ENCODE results near the gene KIR2DL1. TPM values are rescaled to one million over a fixed set of nuclear protein-coding genes. Genes with fewer than 3 reads are reported as not detected.
"Not testable (repeated sequence)": the region's sequence is repeated elsewhere in the genome, so short reads cannot be mapped to it uniquely, and the experiment has no call there.

The KIR2DL1 gene
- total and polyA plus RNA-seq, 4 experiments from 2014 or later, result 0.15 TPM; not detected in 3

DNA sequence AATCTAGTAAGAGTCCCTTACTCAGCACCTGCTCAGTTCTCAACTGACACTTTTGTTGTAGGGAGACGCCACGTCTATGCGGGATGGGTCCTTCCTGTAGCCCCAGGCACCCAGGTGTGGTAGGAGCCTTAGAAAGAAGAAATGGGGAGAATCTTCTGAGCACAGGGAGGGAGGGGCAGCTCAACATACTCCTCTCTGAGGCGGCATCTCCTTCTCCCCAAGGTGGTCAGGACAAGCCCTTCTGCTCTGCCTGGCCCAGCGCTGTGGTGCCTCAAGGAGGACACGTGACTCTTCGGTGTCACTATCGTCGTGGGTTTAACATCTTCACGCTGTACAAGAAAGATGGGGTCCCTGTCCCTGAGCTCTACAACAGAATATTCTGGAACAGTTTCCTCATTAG is 35.0 kb downstream of the KIR2DL1 start:
- intact Hi-C loops (cut with micrococcal nuclease), result no loop called here
- H3K9me3 ChIP-seq (ENCODE audit: control insufficient read depth in 1 of 2, low read length in 2 of 2), result no peaks in the 10 kb centered on the region
- no peaks in the 10 kb centered on the region for H3K36me3 Mint-ChIP-seq
- H3K4me1 Mint-ChIP-seq, result no peaks in the 10 kb centered on the region
- ChIA-PET CTCF (ENCODE audit: partially characterized antibody) (no interaction called here), POLR2A (ENCODE audit: partially characterized antibody) (no interaction called here)
- no peak overlapping the region for H3K4me3 ChIP-seq (ENCODE audit: low read length in 2 of 2)
- no peak overlapping the region for H3K27ac Mint-ChIP-seq
- no peak overlapping the region for H3K27ac ChIP-seq (ENCODE audit: low read depth, low read length)
- H3K27me3 Mint-ChIP-seq, result peaks cover 10 to 17% of the 10 kb centered on the region in 2 donors
- H3K4me3 Mint-ChIP-seq, result no peak overlapping the region
- H3K36me3 ChIP-seq (ENCODE audit: insufficient read depth, low read length), result no peaks in the 10 kb centered on the region
- H3K9me3 Mint-ChIP-seq, result peaks cover 0 to 12% (median 2%) of the 10 kb centered on the region in 8 donors
- no peak for DNase-seq
- no peaks in the 10 kb centered on the region for H3K4me1 ChIP-seq (ENCODE audit: insufficient read depth, low read length)
- no peaks in the 10 kb centered on the region for H3K27me3 ChIP-seq (ENCODE audit: insufficient read depth, low read length)

DNA sequence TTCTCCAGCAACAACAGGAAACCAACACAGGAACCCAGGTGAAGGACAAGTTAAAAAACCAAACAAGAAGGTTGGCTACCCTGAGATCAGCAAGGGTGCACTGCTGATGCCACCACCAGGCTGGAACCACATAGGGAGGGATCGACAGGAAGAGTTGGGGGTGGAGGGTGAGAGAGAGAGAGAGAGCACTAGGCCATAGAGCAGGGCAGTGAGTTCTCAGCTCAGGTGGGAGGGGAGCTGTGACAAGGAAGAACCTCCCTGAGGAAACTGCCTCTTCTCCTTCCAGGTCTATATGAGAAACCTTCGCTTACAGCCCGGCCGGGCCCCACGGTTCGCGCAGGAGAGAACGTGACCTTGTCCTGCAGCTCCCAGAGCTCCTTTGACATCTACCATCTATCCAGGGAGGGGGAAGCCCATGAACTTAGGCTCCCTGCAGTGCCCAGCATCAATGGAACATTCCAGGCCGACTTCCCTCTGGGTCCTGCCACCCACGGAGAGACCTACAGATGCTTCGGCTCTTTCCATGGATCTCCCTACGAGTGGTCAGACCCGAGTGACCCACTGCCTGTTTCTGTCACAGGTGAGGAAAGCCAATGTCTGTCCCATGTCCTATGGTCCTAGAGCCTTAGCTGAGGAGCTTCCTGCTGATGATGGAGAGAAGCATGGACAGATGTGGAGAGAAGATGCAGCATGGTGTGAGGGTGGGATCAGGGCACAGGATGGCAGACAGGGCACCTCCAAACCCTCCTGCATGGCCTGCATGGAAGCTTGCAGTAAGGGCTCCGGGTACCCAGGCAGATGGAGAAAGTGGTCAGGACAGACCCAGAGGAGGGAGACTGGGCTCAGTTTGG is 36.3 kb downstream of the KIR2DL1 start:
- no peaks in the 10 kb centered on the region for H3K4me1 Mint-ChIP-seq
- intact Hi-C loops (cut with micrococcal nuclease), result no loop called here
- no peak overlapping the region for H3K27ac Mint-ChIP-seq
- H3K4me3 ChIP-seq (ENCODE audit: low read length in 2 of 2), result no peak overlapping the region
- H3K4me1 ChIP-seq (ENCODE audit: insufficient read depth, low read length), result no peaks in the 10 kb centered on the region
- no peak overlapping the region for H3K4me3 Mint-ChIP-seq
- H3K36me3 Mint-ChIP-seq, result no peaks in the 10 kb centered on the region
- H3K36me3 ChIP-seq (ENCODE audit: insufficient read depth, low read length), result no peaks in the 10 kb centered on the region
- peaks cover 0 to 19% (median 5%) of the 10 kb centered on the region in 8 donors for H3K9me3 Mint-ChIP-seq
- ChIA-PET CTCF (ENCODE audit: partially characterized antibody) (no interaction called here), POLR2A (ENCODE audit: partially characterized antibody) (no interaction called here)
- H3K27me3 Mint-ChIP-seq, result peaks cover 14 to 21% of the 10 kb centered on the region in 2 donors
- no peak for DNase-seq
- H3K9me3 ChIP-seq (ENCODE audit: control insufficient read depth in 1 of 2, low read length in 2 of 2), result no peaks in the 10 kb centered on the region
- no peak overlapping the region for H3K27ac ChIP-seq (ENCODE audit: low read depth, low read length)
- H3K27me3 ChIP-seq (ENCODE audit: insufficient read depth, low read length), result no peaks in the 10 kb centered on the region

DNA sequence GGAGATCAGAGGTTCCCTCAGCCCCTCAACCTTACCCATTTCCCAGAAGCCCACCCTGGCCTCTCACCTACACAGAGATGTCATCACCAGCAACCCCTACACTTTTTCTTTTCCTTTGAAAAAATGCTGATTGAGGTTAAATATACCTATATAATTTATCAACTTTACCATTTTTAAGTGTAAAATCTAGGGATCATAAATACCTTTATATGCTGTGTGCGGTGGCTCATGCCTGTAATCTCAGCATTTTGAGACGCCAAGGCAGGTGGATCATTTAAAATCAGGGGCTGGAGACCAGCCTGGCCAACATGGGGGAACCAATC is 36.9 kb downstream of the KIR2DL1 start:
- ChIA-PET CTCF (ENCODE audit: partially characterized antibody) (no interaction called here), POLR2A (ENCODE audit: partially characterized antibody) (no interaction called here)
- Mint-ChIP-seq H3K4me3 (no peak overlapping the region), H3K27ac (no peak overlapping the region), H3K9me3 (peaks cover 0 to 24% (median 8%) of the 10 kb centered on the region in 8 donors), H3K36me3 (no peaks in the 10 kb centered on the region), H3K27me3 (peaks cover 12 to 18% of the 10 kb centered on the region in 2 donors), H3K4me1 (no peaks in the 10 kb centered on the region)
- intact Hi-C loops (cut with micrococcal nuclease), result no loop called here
- Histone ChIP-seq H3K4me1 (ENCODE audit: insufficient read depth, low read length) (no peaks in the 10 kb centered on the region), H3K36me3 (ENCODE audit: insufficient read depth, low read length) (no peaks in the 10 kb centered on the region), H3K27ac (ENCODE audit: low read depth, low read length) (no peak overlapping the region), H3K27me3 (ENCODE audit: insufficient read depth, low read length) (no peaks in the 10 kb centered on the region), H3K4me3 (ENCODE audit: low read length in 2 of 2) (no peak overlapping the region), H3K9me3 (ENCODE audit: control insufficient read depth in 1 of 2, low read length in 2 of 2) (no peaks in the 10 kb centered on the region)
- no peak for DNase-seq

DNA sequence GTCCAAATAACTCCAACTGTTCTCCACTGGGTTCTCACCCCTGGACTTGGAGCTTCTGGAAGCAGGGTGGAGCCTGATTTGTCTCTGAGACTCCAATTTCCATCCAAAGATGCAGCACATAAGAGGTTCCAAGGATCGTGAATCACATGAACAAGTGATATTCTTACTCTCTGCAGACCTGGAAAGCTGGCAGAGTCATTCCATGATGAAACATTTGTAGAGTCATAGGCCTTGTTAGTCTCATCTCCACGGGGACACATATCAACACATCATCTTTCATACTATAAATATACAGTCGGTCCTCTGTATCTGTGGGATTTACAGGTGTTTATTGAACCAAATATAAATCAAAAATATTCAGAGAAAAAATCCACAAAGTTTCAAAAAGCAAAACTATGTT is 45.0 kb downstream of the KIR2DL1 start:
- H3K9me3 ChIP-seq (ENCODE audit: control insufficient read depth in 1 of 2, low read length in 2 of 2); intact Hi-C loops (cut with micrococcal nuclease); H3K27ac Mint-ChIP-seq; CTCF ChIA-PET (ENCODE audit: partially characterized antibody); H3K4me3 Mint-ChIP-seq; H3K4me3 ChIP-seq (ENCODE audit: low read length in 2 of 2); POLR2A ChIA-PET (ENCODE audit: partially characterized antibody); H3K27ac ChIP-seq (ENCODE audit: low read depth, low read length); H3K4me1 Mint-ChIP-seq; H3K4me1 ChIP-seq (ENCODE audit: insufficient read depth, low read length); DNase-seq; H3K27me3 ChIP-seq (ENCODE audit: insufficient read depth, low read length); H3K36me3 Mint-ChIP-seq; H3K36me3 ChIP-seq (ENCODE audit: insufficient read depth, low read length): not testable (repeated sequence)
- H3K9me3 Mint-ChIP-seq, result peaks cover 7 to 33% (median 14%) of the 10 kb centered on the region in 8 donors
- H3K27me3 Mint-ChIP-seq, result peaks cover 7 to 14% of the 10 kb centered on the region in 2 donors

DNA sequence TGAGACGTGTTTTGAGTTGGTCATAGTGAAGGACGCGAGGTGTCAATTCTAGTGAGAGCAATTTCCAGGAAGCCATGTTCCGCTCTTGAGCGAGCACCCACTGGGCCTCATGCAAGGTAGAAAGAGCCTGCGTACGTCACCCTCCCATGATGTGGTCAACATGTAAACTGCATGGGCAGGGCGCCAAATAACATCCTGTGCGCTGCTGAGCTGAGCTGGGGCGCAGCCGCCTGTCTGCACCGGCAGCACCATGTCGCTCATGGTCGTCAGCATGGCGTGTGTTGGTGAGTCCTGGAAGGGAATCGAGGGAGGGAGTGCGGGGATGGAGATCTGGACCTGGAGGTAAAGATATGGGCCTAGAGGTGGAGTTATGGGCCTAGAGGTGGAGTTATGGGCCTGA is 46.7 kb downstream of the KIR2DL1 start, which contains the start of gene KIR3DL1:
Gene KIR3DL1 (plus strand): TSS at position 218 of the 400 bp plus-strand sequence.
- intact Hi-C loops (cut with micrococcal nuclease); H3K4me3 ChIP-seq (ENCODE audit: low read length in 2 of 2); H3K27me3 ChIP-seq (ENCODE audit: insufficient read depth, low read length); H3K4me3 Mint-ChIP-seq; H3K9me3 ChIP-seq (ENCODE audit: control insufficient read depth in 1 of 2, low read length in 2 of 2); H3K4me1 ChIP-seq (ENCODE audit: insufficient read depth, low read length); POLR2A ChIA-PET (ENCODE audit: partially characterized antibody); DNase-seq; H3K27ac Mint-ChIP-seq; H3K4me1 Mint-ChIP-seq; H3K27ac ChIP-seq (ENCODE audit: low read depth, low read length); H3K36me3 Mint-ChIP-seq; H3K36me3 ChIP-seq (ENCODE audit: insufficient read depth, low read length); CTCF ChIA-PET (ENCODE audit: partially characterized antibody): not testable (repeated sequence)
- H3K27me3 Mint-ChIP-seq, result peaks cover 3 to 16% of the 10 kb centered on the region in 2 donors
- peaks cover 4 to 26% (median 10%) of the 10 kb centered on the region in 8 donors for H3K9me3 Mint-ChIP-seq

DNA sequence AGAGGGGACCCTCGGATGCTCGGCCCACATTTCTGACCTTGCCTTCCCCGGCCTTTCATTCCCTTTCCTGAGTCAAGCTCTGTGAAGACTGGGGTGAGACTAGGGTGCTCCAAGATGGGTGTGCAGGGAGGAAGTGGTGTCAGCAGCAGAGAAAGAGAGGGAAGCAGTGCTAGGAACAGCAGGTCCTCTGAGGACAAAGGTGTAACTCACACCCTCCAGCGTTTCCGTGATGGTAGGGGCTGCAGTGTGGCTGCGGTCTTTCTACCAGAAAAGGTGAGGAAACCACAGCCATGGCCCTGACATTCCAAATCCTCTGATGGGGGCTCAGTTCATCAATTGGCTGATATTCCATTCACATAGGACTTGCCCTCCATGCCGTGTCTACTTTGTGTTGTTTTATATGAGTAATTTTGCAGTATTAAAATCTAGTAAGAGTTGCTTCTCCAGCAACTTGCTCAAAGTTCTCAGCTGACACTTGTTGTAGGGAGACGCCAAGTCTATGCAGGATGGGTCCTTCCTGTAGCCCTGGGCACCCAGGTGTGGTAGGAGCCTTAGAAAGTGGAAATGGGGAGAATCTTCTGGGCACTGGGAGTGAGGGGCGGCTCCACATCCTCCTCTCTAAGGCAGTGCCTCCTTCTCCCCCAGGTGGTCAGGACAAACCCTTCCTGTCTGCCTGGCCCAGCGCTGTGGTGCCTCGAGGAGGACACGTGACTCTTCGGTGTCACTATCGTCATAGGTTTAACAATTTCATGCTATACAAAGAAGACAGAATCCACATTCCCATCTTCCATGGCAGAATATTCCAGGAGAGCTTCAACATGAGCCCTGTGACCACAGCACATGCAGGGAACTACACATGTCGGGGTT is 48.3 kb downstream of the KIR2DL1 start:
- Histone ChIP-seq H3K27ac (ENCODE audit: low read depth, low read length) (no peak overlapping the region), H3K36me3 (ENCODE audit: insufficient read depth, low read length) (no peaks in the 10 kb centered on the region), H3K4me1 (ENCODE audit: insufficient read depth, low read length) (no peaks in the 10 kb centered on the region), H3K9me3 (ENCODE audit: control insufficient read depth in 1 of 2, low read length in 2 of 2) (no peaks in the 10 kb centered on the region), H3K4me3 (ENCODE audit: low read length in 2 of 2) (no peak overlapping the region), H3K27me3 (ENCODE audit: insufficient read depth, low read length) (no peaks in the 10 kb centered on the region)
- POLR2A ChIA-PET (ENCODE audit: partially characterized antibody), result no interaction called here
- Mint-ChIP-seq H3K4me3 (no peak overlapping the region), H3K9me3 (peaks cover 0 to 11% (median 0%) of the 10 kb centered on the region in 8 donors), H3K27ac (no peak overlapping the region), H3K36me3 (no peaks in the 10 kb centered on the region), H3K27me3 (peaks cover 1 to 14% of the 10 kb centered on the region in 2 donors), H3K4me1 (no peaks in the 10 kb centered on the region)
- CTCF ChIA-PET (ENCODE audit: partially characterized antibody), result no interaction called here
- DNase-seq, result no peak
- intact Hi-C loops (cut with micrococcal nuclease), result no loop called here

DNA sequence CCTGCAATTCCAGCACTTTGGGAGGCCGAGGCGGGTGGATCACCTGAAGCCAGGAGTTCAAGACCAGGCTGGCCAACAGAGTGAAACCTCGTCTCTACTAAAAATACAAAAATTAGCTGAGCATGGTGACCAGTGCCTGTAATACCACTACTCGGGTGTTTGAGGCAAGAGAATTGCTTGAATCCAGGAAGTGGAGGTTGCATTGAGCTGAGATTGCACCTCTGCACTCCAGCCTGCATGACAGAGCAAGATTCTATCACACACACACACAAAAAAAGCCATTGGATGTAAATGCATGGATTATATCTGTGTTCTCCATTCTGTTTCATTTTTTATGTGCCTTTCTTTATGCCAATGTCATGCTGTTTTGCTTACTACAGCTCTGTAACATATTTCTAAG is 54.8 kb downstream of the KIR2DL1 start:
- H3K4me1 ChIP-seq (ENCODE audit: insufficient read depth, low read length); CTCF ChIA-PET (ENCODE audit: partially characterized antibody); H3K27me3 ChIP-seq (ENCODE audit: insufficient read depth, low read length); H3K9me3 ChIP-seq (ENCODE audit: control insufficient read depth in 1 of 2, low read length in 2 of 2); H3K27ac ChIP-seq (ENCODE audit: low read depth, low read length); H3K36me3 Mint-ChIP-seq; H3K27ac Mint-ChIP-seq; H3K4me3 Mint-ChIP-seq; H3K4me3 ChIP-seq (ENCODE audit: low read length in 2 of 2); POLR2A ChIA-PET (ENCODE audit: partially characterized antibody); H3K36me3 ChIP-seq (ENCODE audit: insufficient read depth, low read length); intact Hi-C loops (cut with micrococcal nuclease); DNase-seq; H3K4me1 Mint-ChIP-seq: not testable (repeated sequence)
- Mint-ChIP-seq H3K27me3 (peaks cover 0 to 12% of the 10 kb centered on the region in 2 donors), H3K9me3 (peaks cover 0 to 11% (median 3%) of the 10 kb centered on the region in 8 donors)
